GM12878 (cell line): ENCODE data around the gene IL5. TPM values are rescaled to one million over a fixed set of nuclear protein-coding genes. Genes with fewer than 3 reads are reported as not detected.

Experiments
- ATAC-seq: fragments of 200-7000 bp; cut with Tn5 transposase; 3 replicates; pipeline ENCODE4 v1.9.1; 2020; ENCODE audit warnings: mild to moderate bottlenecking, moderate library complexity
- BruUV-seq: library from RNA; stranded (reverse); fragments of 400-500 nt; replicated peaks from 2 replicates; lab custom pipeline; 2021; lab: Mats Ljungman, UMichigan
- CTCF ChIA-PET: fragments of 300-600 bp; sonication (Branson Sonifier 250); formaldehyde crosslinking; extraction: SDS; loops from one replicate; lab custom pipeline; 2021; ENCODE audit warnings: inconsistent platforms; lab: Yijun Ruan, JAX
- POLR2A ChIA-PET: fragments of 350-600 bp; formaldehyde crosslinking; extraction: SDS; loops from one replicate; lab custom pipeline; 2021; ENCODE audit warnings: inconsistent platforms; lab: Charles Lee
- RAD21 ChIA-PET: fragments of 300-600 bp; sonication (Branson Sonifier 250); formaldehyde crosslinking; loops from one replicate; lab custom pipeline; 2023; ENCODE audit warnings: antibody characterized with exemption; ENCODE audit not compliant: unreplicated experiment; lab: Charles Lee
- SMC1A ChIA-PET: fragments of 300-600 bp; sonication (Branson Sonifier 250); formaldehyde crosslinking; loops from one replicate; lab custom pipeline; 2023; ENCODE audit not compliant: unreplicated experiment, uncharacterized antibody; lab: Charles Lee
- DNase-seq: peaks from one replicate; pipeline ENCODE4 v3.0.0-alpha.2; 2011; ENCODE audit warnings: low read depth, low spot score
- FAIRE-seq: peaks from 3 replicates; lab custom pipeline; 2011; peaks lifted over from hg19 to GRCh38; lab: Jason Lieb, UNC
- H2AFZ ChIP-seq: 2 replicates; pipeline ENCODE4 v1.6.0; 2011; ENCODE audit warnings: low read depth, low read length, control low read depth; ENCODE audit not compliant: control insufficient read depth
- H3K27ac ChIP-seq: 2 replicates; pipeline ENCODE4 v1.5.1; 2011; ENCODE audit warnings: control low read depth; ENCODE audit not compliant: control insufficient read depth, insufficient read depth
- H3K27me3 ChIP-seq, 2 experiments: replicated peaks in 1 of 2; 2 replicates each; pipeline versions ENCODE4 v1.6.0 to v1.6.1; 2011; ENCODE audit warnings: low read length in 1 of 2; ENCODE audit not compliant: control insufficient read depth in 2 of 2, insufficient read depth in 2 of 2
- H3K36me3 ChIP-seq, 2 experiments: 2 replicates each; pipeline ENCODE4 v1.5.1; 2011; ENCODE audit warnings: low read length in 1 of 2; ENCODE audit not compliant: control insufficient read depth in 2 of 2, insufficient read depth in 2 of 2
- H3K4me1 ChIP-seq: 2 replicates; pipeline ENCODE4 v1.6.1; 2011; ENCODE audit warnings: mild to moderate bottlenecking, low read length, moderate library complexity, mixed read lengths; ENCODE audit not compliant: control insufficient read depth, insufficient read depth
- H3K4me2 ChIP-seq: 2 replicates; pipeline ENCODE4 v1.6.0; 2011; ENCODE audit warnings: control low read depth; ENCODE audit not compliant: control insufficient read depth, insufficient read depth
- H3K4me3 ChIP-seq: fragments of 200-600 bp; sonication (generic); 2 replicates; pipeline ENCODE4 v1.5.1; 2016
- H3K79me2 ChIP-seq: 2 replicates; pipeline ENCODE4 v1.6.0; 2011; ENCODE audit warnings: low read length; ENCODE audit not compliant: control insufficient read depth, insufficient read depth
- H3K9ac ChIP-seq: 2 replicates; pipeline ENCODE4 v1.8.0; 2011; ENCODE audit warnings: low read length, control low read depth, mixed read lengths; ENCODE audit not compliant: control insufficient read depth, insufficient read depth
- H3K9me3 ChIP-seq: replicated peaks from 3 replicates; pipeline ENCODE4 v1.5.1; 2011; ENCODE audit warnings: mild to moderate bottlenecking, low read length; ENCODE audit not compliant: control insufficient read depth, insufficient read depth
- H4K20me1 ChIP-seq: 2 replicates; pipeline ENCODE4 v1.6.0; 2011; ENCODE audit not compliant: control insufficient read depth, insufficient read depth
- GABPA ChIP-seq: IDR thresholded peaks from 2 replicates; pipeline ENCODE4 v1.6.1; 2014; ENCODE audit warnings: antibody characterized with exemption, low read depth, mild to moderate bottlenecking, inconsistent platforms
- HCFC1 ChIP-seq: fragments of 150-350 bp; IDR thresholded peaks from 2 replicates; pipeline ENCODE4 v1.6.1; 2014; ENCODE audit warnings: low read length
- IKZF1 ChIP-seq: fragments of 450-650 bp; conservative IDR thresholded peaks from 2 replicates; pipeline ENCODE4 v1.6.1; 2017; ENCODE audit warnings: antibody characterized with exemption, mild to moderate bottlenecking
- NFYA ChIP-seq: IDR thresholded peaks from 2 replicates; pipeline ENCODE4 v1.6.1; 2011; ENCODE audit warnings: low read depth, mild to moderate bottlenecking, low read length, improper control_type of control experiment, borderline replicate concordance
- NR2F1 ChIP-seq: fragments of 450-650 bp; conservative IDR thresholded peaks from 2 replicates; pipeline ENCODE4 v1.6.1; 2017; ENCODE audit warnings: mild to moderate bottlenecking
- PAX8 ChIP-seq: fragments of 450-650 bp; IDR thresholded peaks from 2 replicates; pipeline ENCODE4 v1.6.1; 2017; ENCODE audit warnings: mild to moderate bottlenecking, moderate library complexity
- TBL1XR1 ChIP-seq: IDR thresholded peaks from 2 replicates; pipeline ENCODE4 v1.6.1; 2012; ENCODE audit warnings: low read depth, low read length, improper control_type of control experiment
- WGBS: methylation state at CpG from one replicate; pipeline ENCODE4 v1.1.6; 2016; ENCODE audit warnings: low lambda C conversion rate; ENCODE audit not compliant: insufficient replicate concordance, insufficient coverage; ENCODE audit errors: missing lambda C conversion rate; 5-methylcytosine and 5-hydroxymethylcytosine counted together
- in situ Hi-C: fragments of 300-500 bp; cut with MboI; formaldehyde crosslinking; loops from 9 replicates; pipeline ENCODE4 v1.14.3; 2018; ENCODE audit warnings: mixed read lengths
- intact Hi-C: fragments of 100-400 bp; cut with micrococcal nuclease; formaldehyde crosslinking; loops from one replicate; pipeline ENCODE4 v1.14.2; 2022; ENCODE audit not compliant: unreplicated experiment
- polyA plus RNA-seq, 11 experiments: library from polyadenylated mRNA; depleted of rRNA in 4 of 11; unstranded in 6 of 11; stranded (reverse) in 5 of 11; fragments of >200 nt; fragmentation: Nextera tagmentation in 4 of 11; fragmentation: Illumina TruSeq in 1 of 11; extraction: Ambion mirVana in 4 of 11; extraction: Trizol in 1 of 11; gene quantifications; 1 replicate in 1 of 11; 2 replicates in 10 of 11; pipeline versions ENCODE4 v1.2.1 to v1.2.3, GENCODE V29; 2011 to 2016; ENCODE audit warnings: inconsistent platforms in 2 of 11, missing spikeins in 2 of 11, low read depth in 1 of 11
- total RNA-seq, 4 experiments: library from RNA; depleted of rRNA in 3 of 4; stranded (reverse); fragments of >200 nt in 3 of 4; fragmentation: Illumina TruSeq in 1 of 4; extraction: Trizol in 1 of 4; gene quantifications; 2 replicates each; pipeline versions ENCODE4 v1.2.1 to v1.2.3, GENCODE V29; 2013 to 2021
- TF ChIP-seq, protein P1 (sequence below): fragments of 450-650 bp; IDR thresholded peaks from 2 replicates; pipeline ENCODE4 v1.6.1; 2016; ENCODE audit warnings: mild to moderate bottlenecking

IL5 gene
- total and polyA plus RNA-seq, 10 of the 15 experiments (the other 5 are each of a cell fraction or from before 2014, with no cell fraction given): not detected

DNA sequence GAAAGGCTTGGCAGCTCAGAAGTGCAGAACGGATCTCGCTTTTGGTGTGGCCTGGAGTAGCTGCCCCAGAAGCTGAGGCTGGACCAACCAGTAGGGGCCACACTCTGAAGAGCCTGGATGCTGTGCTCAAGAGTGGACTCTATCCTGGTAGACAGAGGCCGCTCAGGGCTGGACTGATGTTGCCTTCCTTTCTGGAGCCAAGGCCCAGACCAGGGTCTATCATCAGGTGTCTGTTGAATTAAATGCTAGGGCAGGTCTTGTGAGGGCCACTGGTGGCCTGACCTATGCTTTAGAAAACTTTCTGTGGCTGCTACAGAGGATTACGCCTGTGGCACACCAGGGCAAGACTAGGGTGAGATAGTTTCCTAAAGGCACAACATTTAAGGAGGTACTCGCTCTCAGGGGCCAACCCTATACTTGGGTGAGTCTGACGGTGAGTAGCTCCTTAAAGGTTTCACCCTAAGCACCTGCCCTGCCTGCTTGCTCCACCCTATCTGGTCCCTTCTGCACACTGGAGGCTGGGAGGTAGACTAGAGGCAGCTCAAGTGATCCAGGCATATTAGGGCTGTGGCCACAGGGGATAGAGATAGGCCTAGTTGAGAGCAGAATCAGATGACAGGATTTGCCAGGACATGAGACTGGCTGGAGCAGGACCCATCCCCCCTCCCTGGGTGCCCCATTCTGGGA lies 42.9 kb downstream of the IL5 start:
- Histone ChIP-seq H4K20me1 (no peaks in the 10 kb centered on the region), H3K27me3 (no peaks in the 10 kb centered on the region), H3K27ac (peak overlapping the region; percentile 42; the same call in 1 of the 2 replicates), H3K9ac (peak overlapping the region; percentile 28; the same call in 1 of the 2 replicates), H3K4me2 (peak overlapping the region; percentile 38; the same call in 1 of the 2 replicates), H3K9me3 (no peaks in the 10 kb centered on the region), H3K4me1 (peaks cover 29% of the 10 kb centered on the region), H3K4me3 (no peak overlapping the region), H3K36me3 (no peaks in the 10 kb centered on the region), H2AFZ (no peak overlapping the region), H3K79me2 (peaks cover 2% of the 10 kb centered on the region)
- no TSS peak for BruUV-seq
- 89% methylated on average over 6 of the region's 6 CpGs for WGBS
- ChIA-PET POLR2A (interaction anchor here (0.6 to 24.5 kb wide), 11 partner anchors 10 to 1743 kb away, joined by 3 to 389 read pairs (median 6); partner anchors contain the start of gene IRF1), CTCF (interaction anchor here (0.6 to 13.6 kb wide), 45 partner anchors 9 to 383 kb away, joined by 3 to 481 read pairs (median 5); partner anchors contain the start of genes IRF1 and RAD50), SMC1A (interaction anchor here (0.7 to 13.3 kb wide), 31 partner anchors 9 to 320 kb away, joined by 3 to 340 read pairs (median 4); partner anchors contain the start of genes IRF1 and SLC22A5), RAD21 (interaction anchor here (0.7 to 27.2 kb wide), 32 partner anchors 9 to 320 kb away, joined by 3 to 453 read pairs (median 8); partner anchors contain the start of genes IRF1 and SLC22A5)
- TF ChIP-seq HCFC1: no peak
- ATAC-seq (no peak), FAIRE-seq (no peak), DNase-seq (no peak)
- intact Hi-C loops: loop anchor here (2.0 to 5.0 kb wide), 3 partner anchors 228 to 436 kb away; no protein-coding TSS in a partner anchor
- in situ Hi-C loops: loop anchor here (10.0 kb wide), 2 partner anchors 266 to 426 kb away; partner anchors contain the start of gene CSF2

DNA sequence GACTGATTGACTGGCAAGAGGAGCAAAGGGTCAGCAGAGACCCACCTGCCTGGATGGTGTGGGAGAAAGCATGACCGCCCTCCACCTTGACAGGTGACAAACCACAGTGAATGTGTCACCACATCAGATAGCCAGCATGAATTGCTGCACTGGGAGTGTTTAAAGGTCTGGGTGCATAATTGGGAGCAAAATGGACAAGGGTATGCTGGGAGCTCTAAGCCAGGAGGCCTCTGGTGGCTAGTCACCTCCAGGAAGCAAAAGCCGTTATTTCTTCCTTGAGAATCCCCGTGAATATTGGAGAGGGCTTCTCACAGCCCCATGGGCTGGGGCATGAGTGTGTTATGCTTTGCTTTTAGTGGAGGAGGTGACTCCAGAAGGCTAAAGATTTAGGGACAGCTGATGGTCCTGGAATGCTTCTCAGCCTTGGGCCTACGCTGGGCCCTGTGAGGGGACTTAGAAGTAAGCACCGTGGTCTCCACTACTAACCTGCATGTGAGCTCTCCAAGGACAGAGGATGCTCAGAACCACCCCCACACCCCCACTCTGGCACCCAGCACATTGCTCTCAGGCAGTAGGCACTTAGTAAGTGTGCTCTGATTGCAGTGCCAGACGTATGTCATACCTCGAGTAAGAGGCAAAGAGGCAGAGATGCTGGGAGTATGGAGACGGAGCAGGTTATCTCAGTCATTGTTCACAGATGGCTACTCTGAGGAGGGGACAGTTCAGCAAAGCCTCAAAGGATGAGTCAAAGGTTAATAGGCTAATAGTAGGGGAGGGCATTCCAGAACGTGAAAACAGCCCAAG lies 43.7 kb downstream of the IL5 start:
- no peak overlapping the region for H3K27ac ChIP-seq
- H4K20me1 ChIP-seq: no peaks in the 10 kb centered on the region
- no peaks in the 10 kb centered on the region for H3K27me3 ChIP-seq
- no peak for ATAC-seq
- TF ChIP-seq NR2F1 (0 out of 2 replicates have a peak, but pooled peaks have one; percentile 11), PAX8 (no peak), GABPA (no peak), HCFC1 (no peak), NFYA (no peak), TBL1XR1 (no peak), IKZF1 (peak; percentile 47; the same call in 1 of the 2 replicates)
- TF ChIP-seq, protein P1, sequence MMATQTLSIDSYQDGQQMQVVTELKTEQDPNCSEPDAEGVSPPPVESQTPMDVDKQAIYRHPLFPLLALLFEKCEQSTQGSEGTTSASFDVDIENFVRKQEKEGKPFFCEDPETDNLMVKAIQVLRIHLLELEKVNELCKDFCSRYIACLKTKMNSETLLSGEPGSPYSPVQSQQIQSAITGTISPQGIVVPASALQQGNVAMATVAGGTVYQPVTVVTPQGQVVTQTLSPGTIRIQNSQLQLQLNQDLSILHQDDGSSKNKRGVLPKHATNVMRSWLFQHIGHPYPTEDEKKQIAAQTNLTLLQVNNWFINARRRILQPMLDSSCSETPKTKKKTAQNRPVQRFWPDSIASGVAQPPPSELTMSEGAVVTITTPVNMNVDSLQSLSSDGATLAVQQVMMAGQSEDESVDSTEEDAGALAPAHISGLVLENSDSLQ: peak; percentile 26; the same call in 1 of the 2 replicates
- TF ChIP-seq, all 136 proteins: peak for 3
- no peak for DNase-seq
- Histone ChIP-seq H3K4me1 (peaks cover 36% of the 10 kb centered on the region), H3K9me3 (no peaks in the 10 kb centered on the region), H2AFZ (no peak overlapping the region), H3K4me3 (no peak overlapping the region), H3K36me3 (no peaks in the 10 kb centered on the region), H3K79me2 (peaks cover 6% of the 10 kb centered on the region), H3K9ac (no peak overlapping the region), H3K4me2 (no peak overlapping the region)
- in situ Hi-C loops (loop anchor here (10.0 kb wide), 3 partner anchors 115 to 425 kb away; partner anchors contain the start of gene CSF2), intact Hi-C loops (loop anchor here (2.0 to 5.0 kb wide), 4 partner anchors 42 to 435 kb away; no protein-coding TSS in a partner anchor)
- SMC1A ChIA-PET: interaction anchor here (0.9 to 13.3 kb wide), 25 partner anchors 9 to 384 kb away, joined by 3 to 340 read pairs (median 4); partner anchors contain the start of genes IRF1 and SLC22A5
- POLR2A ChIA-PET: interaction anchor here (0.6 to 24.5 kb wide), 11 partner anchors 9 to 1743 kb away, joined by 3 to 389 read pairs (median 6); partner anchors contain the start of gene IRF1
- BruUV-seq: no TSS peak
- WGBS: 59% methylated on average over 9 of the region's 9 CpGs
- CTCF ChIA-PET: interaction anchor here (0.6 to 13.6 kb wide), 30 partner anchors 11 to 320 kb away, joined by 3 to 481 read pairs (median 8); partner anchors contain the start of genes IRF1 and RAD50
- RAD21 ChIA-PET: interaction anchor here (0.7 to 27.2 kb wide), 26 partner anchors 10 to 321 kb away, joined by 3 to 453 read pairs (median 10); partner anchors contain the start of genes IRF1 and SLC22A5
- FAIRE-seq: no peak
